NCI-H524 (cell line): Measurements from ENCODE around the gene ABHD12B.
"Not testable (repeated sequence)": the region's sequence is repeated elsewhere in the genome, so short reads cannot be mapped to it uniquely, and the experiment has no call there.

Experiments
- DNase-seq, 2 experiments: peaks; one replicate each; lab custom pipeline; 2025; lab: John Stamatoyannopoulos, UW

ABHD12B gene

GRCh38 chr14:50897005-50897404 is 25.2 kb downstream of the ABHD12B start:
- not testable (repeated sequence) for DNase-seq

DNA sequence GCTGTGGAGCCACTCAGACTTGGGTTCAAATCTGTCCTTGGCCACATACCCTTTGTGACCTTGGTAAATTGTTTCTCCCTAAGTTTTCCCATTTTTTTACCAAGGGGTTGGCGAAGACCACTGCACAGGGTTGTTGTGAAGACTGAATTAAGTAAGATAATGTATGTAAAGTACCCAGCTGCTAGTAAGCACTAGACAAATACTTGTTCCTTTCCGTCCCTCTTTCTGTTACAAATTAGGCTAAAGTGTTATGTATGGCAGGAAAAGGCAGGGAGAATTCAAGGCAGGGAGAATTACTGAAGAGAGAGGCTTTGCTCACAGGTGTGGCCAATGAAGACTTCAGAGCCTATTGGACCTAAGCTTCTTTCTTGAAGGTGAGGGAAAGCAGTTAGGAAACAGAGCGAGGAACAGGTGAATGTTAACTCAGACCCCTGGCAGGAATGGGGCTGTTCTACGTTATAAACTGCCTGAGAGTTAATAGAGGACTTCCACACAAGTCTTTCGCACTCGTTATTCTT is 25.9 kb downstream of the ABHD12B start:
- no peak for DNase-seq

- no peak for DNase-seq
Measured at GRCh38 chr14:50901361-50901760, 29.5 kb downstream of the ABHD12B start.

GRCh38 chr14:50904719-50905118 is 32.9 kb downstream of the ABHD12B start:
- no peak for DNase-seq

DNA sequence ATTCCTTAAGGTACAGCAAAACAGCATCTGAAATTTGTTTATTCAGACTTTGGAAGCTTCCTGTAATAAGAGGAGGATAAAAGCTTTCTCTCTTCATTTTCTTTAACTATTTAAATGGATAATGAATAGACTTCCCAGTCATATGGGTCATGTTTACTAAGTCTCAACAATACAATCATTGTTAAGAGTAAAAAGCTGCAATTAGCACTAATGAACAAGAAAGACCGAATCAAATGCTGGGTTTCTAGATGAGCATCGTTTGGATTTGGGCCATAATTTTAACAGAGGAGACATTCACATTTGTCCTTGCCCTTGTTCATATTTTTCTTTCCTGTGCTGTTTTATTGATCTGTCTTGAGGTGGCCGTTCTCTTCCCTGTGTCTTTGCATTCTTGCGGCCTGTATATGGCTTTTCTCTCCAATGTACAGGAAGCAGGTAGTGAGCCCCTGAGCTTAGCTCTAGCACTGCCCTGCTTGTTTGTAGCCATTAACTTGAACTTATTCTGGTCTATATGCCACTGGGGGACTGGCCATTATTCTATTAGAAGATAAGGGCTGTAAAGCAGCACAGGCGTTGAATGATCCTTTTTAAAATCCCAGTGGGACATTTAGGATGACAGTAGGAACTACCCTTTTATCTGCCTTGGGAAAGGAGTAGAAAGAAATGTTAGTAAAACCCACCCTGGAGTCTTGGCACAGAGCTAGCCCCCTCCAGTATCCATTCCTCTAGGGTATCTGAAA is 34.6 kb downstream of the ABHD12B start:
- no peak for DNase-seq

DNA sequence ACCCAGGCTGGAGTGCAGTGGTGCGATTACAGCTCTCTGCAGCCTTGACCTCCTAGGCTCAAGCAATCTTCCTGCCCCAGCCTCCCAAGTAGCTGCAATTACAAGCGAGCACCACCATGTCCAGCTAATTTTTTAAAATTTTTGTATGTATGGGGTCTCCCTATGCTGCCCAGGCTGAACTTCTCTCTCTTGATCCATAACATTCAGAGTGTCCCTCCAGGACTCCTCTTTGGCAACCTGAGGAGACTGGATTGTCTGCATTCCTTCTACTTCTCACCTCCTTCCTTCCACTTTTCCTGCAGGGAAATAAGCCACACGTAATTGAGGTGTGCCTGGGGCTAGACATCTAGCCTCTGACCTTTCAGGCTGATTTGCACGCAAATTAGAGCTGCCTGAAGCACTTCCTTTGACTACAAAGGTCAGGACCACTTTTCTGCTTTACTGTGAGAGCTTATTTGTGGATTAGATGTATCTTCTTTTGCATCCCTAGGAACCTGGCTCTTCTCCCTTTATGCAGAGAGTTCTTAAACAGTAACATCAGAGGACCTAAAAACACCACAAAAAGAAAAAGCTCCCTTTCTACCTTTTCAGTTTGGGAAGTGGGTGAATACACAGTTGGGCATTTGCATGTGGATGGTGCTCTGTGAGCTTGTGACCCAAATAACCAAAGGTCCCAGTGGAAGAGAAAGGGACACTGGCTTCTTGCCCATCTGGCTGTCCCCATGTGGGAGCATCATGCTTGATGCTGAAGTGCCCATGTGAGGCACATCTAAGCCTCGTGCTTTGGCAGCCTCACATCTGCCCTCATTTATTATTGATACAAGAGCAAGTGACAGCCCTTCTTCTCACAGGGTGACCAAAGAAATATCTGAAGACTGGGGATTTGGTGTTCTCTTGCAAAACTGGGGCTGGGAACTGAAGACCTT is 38.9 kb downstream of the ABHD12B start:
- peak in 1 of 2 experiments; percentile 19 for DNase-seq

DNA sequence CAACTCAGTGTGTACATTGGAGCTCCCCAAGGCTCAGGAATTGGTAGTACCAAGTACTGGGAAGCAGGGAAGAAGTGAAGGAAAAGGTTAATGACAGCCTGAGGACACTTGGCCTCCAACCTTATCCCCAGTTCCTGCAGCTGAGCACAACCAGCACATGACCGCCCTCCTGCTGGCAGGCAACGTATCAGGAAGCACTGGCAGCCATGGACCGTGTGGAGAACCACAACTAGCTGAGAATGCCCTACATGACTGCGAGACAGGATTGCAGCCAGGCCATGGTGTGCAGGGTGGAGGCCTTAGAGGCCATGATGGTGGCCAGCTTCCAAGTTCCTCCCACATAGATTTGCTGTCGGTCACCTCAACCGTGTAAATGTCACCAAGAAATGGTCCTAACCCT is 45.6 kb downstream of the ABHD12B start:
- no peak for DNase-seq

DNA sequence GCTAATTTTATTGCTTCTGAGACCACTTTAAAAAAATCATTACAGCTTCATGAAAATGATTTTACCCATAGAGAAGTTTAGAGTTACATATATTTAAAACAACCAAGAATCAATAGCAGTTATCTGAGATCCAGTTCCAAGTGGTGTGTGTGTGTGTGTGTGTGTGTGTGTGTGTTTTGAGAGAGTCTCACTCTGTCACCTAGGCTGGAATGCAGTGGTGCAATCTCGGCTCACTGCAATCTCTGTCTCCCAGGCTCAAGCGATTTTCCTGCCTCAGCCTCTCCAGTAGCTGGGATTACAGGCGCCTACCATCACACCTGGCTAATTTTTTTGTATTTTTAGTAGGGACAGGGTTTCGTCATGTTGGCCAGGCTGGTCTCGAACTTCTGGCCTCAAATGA is 47.7 kb downstream of the ABHD12B start:
- DNase-seq: not testable (repeated sequence)

- peak; percentile 90 to 97 for DNase-seq
Measured at GRCh38 chr14:50920482-50921230, 48.8 kb downstream of the ABHD12B start.

GRCh38 chr14:50922803-50923202 is 51.0 kb downstream of the ABHD12B start:
- DNase-seq: no peak

DNA sequence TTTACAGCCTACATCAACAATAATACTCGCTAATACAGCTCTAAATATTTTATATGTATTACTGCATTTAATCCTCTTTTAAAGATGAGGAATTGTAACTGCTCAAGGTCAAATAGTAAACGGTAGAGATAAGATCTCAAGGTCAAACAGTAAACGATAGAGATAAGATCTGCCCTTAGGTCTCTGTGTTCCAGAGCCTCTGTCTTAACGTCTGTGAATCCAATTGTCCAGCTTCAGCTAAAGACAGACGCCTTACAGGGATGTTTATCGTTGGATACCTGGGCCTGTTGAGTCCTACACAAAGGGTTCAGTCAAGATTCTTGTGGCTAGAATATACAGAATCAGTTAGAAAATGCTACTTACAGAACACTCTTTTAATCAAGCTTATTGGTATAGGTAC is 52.4 kb downstream of the ABHD12B start:
- no peak for DNase-seq

- DNase-seq: no peak
Measured at GRCh38 chr14:50924843-50925242, 53.0 kb downstream of the ABHD12B start.

GRCh38 chr14:50926851-50927386 is 55.1 kb downstream of the ABHD12B start:
- no peak for DNase-seq

DNA sequence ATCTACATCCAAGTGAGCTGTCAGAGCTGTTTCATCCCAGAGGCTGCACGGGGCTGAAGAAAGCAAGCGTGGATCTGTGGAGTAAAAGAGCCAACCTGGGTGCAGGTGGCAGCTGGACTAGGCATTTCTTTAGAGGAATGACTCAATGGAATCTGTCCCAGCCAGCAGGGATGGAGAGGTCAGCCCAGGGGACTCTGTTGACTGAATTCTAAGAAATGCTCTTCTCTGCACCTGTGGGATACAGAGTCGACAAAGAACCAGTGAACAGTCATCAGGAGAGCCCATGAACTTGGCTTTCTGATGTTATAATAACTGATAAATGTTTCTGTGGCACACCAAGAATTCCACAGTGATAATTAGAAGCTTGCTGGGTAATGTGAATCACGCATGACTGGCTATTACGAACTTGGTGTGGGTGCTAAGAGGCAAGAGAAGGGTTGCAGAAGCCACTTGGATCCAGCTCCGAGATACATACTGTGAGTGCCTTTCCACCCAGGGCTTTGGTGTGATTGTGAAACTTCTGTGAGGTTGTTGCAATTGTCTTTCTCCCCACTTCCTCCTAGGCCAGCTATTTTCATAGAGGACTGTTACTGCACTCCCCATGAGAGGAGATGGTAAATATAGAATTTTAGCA is 56.3 kb downstream of the ABHD12B start:
- no peak for DNase-seq

GRCh38 chr14:50929506-50929905 is 57.7 kb downstream of the ABHD12B start:
- no peak for DNase-seq

GRCh38 chr14:50931559-50931958 is 59.7 kb downstream of the ABHD12B start:
- no peak for DNase-seq

- DNase-seq: no peak
Measured at GRCh38 chr14:50932156-50932555, 60.3 kb downstream of the ABHD12B start.

GRCh38 chr14:50932592-50933495 is 61.0 kb downstream of the ABHD12B start:
- peak in 1 of 2 experiments; percentile 50 for DNase-seq

DNA sequence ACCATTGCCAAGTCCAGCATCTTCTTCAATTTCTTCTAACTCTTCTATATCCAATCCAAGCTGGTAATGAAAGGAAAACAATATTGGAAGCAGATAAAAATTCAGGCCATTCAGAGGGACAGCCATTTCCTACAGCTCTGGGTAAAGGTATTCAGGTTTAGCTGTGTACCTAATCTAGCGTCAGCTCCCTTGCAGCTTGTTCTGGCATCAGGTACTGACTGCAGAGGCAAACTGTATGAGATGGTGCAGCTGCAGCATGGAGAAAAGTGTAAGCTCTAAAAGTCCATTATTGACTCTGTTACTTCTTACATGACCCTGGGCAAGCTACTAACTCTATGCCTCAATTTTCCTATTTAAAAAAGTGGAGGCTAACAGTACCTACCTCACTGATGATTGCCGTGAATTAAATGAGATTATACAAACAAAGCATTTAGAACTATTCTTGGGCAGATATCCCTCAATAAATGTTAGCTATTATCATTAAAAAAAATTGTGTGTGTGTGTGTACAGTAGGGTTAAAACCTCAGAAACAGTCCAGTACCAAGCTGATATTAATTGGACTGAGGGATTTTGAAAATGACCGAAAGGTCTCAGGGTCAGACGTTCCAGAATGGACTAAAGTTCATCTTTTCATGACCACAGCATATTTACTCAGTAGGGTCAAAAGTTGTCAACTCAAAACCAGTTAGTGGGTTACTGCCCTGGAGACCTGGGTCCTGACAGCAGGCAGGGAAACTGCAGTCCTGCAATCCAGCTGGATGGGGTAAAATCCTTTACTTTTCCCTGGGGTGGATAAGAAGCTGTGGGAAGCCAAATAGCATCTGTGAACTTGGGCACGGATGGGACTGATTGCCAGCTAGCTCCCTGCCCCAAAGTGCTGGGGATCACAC is 63.5 kb downstream of the ABHD12B start:
- DNase-seq: no peak
